K562 (cell line): Measurements from ENCODE around the gene NR1D1. TPM values are rescaled to one million over a fixed set of nuclear protein-coding genes. Genes with fewer than 3 reads are reported as not detected.

Source experiments
- CCNT2 ChIP-seq: IDR thresholded peaks from 2 replicates; pipeline ENCODE4 v1.6.1; 2011; ENCODE audit warnings: borderline replicate concordance, low read depth, mild to moderate bottlenecking, moderate library complexity, mixed read lengths, low read length; ENCODE audit not compliant: insufficient read length; ENCODE audit errors: extremely low read depth
- CSDE1 ChIP-seq, 2 experiments: fragments of 450-650 bp; IDR thresholded peaks; 2 replicates each; pipeline ENCODE4 v1.6.1; 2016; ENCODE audit warnings: mild to moderate bottlenecking in 1 of 2
- GATAD2B ChIP-seq: fragments of 450-650 bp; IDR thresholded peaks from 2 replicates; pipeline ENCODE4 v1.6.1; 2017; ENCODE audit warnings: mild to moderate bottlenecking, borderline replicate concordance
- POLR2AphosphoS5 ChIP-seq: IDR thresholded peaks from 2 replicates; pipeline ENCODE4 v1.6.1; 2011; ENCODE audit warnings: mild to moderate bottlenecking, low read depth, low read length, moderate library complexity; ENCODE audit not compliant: control insufficient read depth, insufficient read depth
- TAF7 ChIP-seq: fragments of 450-650 bp; IDR thresholded peaks from 2 replicates; pipeline ENCODE4 v1.6.1; 2016; ENCODE audit warnings: missing genetic modification characterization, missing compliant biosample characterization
- TRIM28 ChIP-seq: fragments of 450-650 bp; IDR thresholded peaks from 2 replicates; pipeline ENCODE4 v1.6.1; 2017
- polyA plus RNA-seq, 8 experiments: library from polyadenylated mRNA; depleted of rRNA in 4 of 8; stranded (reverse) in 5 of 8; unstranded in 3 of 8; fragments of >200 nt; fragmentation: Nextera tagmentation in 2 of 8; fragmentation: Illumina TruSeq in 1 of 8; extraction: Ambion mirVana in 2 of 8; extraction: Trizol in 1 of 8; gene quantifications; 2 replicates each; pipeline versions ENCODE4 v1.2.1 to v1.2.3, GENCODE V29; 2011 to 2014; ENCODE audit warnings: inconsistent platforms in 1 of 8, missing spikeins in 1 of 8
- total RNA-seq, 7 experiments: library from RNA; depleted of rRNA in 6 of 7; stranded (reverse); fragments of >200 nt in 6 of 7; fragmentation: Illumina TruSeq in 2 of 7; extraction: Trizol in 2 of 7; gene quantifications; 2 replicates each; pipeline versions ENCODE4 v1.2.1 to v1.2.3, GENCODE V29; 2011 to 2021; ENCODE audit warnings: low replicate concordance in 1 of 7
- TF ChIP-seq, protein P1 (sequence below): fragments of 200-600 bp; sonication (generic); IDR thresholded peaks from one replicate; pipeline ENCODE4 v1.6.1; 2012; ENCODE audit warnings: mild to moderate bottlenecking, low read depth, low read length, inconsistent platforms

The NR1D1 gene
- total and polyA plus RNA-seq, 9 of the 15 experiments (the other 6 are each of a cell fraction or from before 2014, with no cell fraction given): 0.25 to 7.7 (median 0.65) TPM

DNA sequence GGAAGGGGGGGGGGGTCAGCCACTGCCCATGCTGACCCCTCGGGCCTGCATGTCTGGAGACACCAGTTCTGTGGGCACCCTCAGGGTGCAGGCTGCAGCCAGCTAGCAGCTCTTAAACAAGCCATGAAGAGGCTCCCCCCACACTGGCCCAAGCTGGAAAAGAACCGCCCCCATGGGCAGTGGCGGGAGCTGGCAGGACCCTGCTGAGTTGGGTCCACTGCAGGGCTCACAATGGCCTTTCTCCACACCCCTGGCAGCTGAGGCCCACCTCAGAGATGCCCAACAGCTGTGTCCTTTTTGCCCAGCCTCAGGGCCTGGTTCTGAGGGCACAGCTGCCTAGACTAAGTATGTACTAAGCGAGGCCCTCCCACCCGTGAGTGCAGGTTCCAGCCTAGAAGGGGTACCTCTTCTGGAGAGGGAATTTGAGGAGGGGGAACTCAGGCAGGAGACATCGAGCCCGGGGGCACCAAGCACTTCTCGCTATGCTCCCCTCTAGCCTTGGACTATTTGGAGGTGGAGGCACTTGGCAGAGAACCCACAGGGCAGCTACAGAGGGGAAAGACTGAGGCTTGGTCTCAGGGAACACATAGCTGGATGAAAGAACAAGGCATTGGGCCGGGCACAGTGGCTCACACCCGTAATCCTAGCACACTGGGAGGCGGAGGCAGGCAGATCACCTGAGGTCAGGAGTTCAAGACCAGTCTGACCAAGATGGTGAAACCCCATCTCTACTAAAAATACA is 34.4 kb downstream of the NR1D1 start (continued):
- TF ChIP-seq, protein P1, sequence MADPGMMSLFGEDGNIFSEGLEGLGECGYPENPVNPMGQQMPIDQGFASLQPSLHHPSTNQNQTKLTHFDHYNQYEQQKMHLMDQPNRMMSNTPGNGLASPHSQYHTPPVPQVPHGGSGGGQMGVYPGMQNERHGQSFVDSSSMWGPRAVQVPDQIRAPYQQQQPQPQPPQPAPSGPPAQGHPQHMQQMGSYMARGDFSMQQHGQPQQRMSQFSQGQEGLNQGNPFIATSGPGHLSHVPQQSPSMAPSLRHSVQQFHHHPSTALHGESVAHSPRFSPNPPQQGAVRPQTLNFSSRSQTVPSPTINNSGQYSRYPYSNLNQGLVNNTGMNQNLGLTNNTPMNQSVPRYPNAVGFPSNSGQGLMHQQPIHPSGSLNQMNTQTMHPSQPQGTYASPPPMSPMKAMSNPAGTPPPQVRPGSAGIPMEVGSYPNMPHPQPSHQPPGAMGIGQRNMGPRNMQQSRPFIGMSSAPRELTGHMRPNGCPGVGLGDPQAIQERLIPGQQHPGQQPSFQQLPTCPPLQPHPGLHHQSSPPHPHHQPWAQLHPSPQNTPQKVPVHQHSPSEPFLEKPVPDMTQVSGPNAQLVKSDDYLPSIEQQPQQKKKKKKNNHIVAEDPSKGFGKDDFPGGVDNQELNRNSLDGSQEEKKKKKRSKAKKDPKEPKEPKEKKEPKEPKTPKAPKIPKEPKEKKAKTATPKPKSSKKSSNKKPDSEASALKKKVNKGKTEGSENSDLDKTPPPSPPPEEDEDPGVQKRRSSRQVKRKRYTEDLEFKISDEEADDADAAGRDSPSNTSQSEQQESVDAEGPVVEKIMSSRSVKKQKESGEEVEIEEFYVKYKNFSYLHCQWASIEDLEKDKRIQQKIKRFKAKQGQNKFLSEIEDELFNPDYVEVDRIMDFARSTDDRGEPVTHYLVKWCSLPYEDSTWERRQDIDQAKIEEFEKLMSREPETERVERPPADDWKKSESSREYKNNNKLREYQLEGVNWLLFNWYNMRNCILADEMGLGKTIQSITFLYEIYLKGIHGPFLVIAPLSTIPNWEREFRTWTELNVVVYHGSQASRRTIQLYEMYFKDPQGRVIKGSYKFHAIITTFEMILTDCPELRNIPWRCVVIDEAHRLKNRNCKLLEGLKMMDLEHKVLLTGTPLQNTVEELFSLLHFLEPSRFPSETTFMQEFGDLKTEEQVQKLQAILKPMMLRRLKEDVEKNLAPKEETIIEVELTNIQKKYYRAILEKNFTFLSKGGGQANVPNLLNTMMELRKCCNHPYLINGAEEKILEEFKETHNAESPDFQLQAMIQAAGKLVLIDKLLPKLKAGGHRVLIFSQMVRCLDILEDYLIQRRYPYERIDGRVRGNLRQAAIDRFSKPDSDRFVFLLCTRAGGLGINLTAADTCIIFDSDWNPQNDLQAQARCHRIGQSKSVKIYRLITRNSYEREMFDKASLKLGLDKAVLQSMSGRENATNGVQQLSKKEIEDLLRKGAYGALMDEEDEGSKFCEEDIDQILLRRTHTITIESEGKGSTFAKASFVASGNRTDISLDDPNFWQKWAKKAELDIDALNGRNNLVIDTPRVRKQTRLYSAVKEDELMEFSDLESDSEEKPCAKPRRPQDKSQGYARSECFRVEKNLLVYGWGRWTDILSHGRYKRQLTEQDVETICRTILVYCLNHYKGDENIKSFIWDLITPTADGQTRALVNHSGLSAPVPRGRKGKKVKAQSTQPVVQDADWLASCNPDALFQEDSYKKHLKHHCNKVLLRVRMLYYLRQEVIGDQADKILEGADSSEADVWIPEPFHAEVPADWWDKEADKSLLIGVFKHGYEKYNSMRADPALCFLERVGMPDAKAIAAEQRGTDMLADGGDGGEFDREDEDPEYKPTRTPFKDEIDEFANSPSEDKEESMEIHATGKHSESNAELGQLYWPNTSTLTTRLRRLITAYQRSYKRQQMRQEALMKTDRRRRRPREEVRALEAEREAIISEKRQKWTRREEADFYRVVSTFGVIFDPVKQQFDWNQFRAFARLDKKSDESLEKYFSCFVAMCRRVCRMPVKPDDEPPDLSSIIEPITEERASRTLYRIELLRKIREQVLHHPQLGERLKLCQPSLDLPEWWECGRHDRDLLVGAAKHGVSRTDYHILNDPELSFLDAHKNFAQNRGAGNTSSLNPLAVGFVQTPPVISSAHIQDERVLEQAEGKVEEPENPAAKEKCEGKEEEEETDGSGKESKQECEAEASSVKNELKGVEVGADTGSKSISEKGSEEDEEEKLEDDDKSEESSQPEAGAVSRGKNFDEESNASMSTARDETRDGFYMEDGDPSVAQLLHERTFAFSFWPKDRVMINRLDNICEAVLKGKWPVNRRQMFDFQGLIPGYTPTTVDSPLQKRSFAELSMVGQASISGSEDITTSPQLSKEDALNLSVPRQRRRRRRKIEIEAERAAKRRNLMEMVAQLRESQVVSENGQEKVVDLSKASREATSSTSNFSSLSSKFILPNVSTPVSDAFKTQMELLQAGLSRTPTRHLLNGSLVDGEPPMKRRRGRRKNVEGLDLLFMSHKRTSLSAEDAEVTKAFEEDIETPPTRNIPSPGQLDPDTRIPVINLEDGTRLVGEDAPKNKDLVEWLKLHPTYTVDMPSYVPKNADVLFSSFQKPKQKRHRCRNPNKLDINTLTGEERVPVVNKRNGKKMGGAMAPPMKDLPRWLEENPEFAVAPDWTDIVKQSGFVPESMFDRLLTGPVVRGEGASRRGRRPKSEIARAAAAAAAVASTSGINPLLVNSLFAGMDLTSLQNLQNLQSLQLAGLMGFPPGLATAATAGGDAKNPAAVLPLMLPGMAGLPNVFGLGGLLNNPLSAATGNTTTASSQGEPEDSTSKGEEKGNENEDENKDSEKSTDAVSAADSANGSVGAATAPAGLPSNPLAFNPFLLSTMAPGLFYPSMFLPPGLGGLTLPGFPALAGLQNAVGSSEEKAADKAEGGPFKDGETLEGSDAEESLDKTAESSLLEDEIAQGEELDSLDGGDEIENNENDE: no peak
- TF ChIP-seq TRIM28 (no peak), TAF7 (no peak), POLR2AphosphoS5 (no peak), GATAD2B (no peak), CSDE1 (IDR thresholded peaks at IDR 0.05) (no peak), CCNT2 (no peak)
